NCI-H187 treated with DMSO at 0.1 percent for 48 hours (cell line): ENCODE data around the gene CSE1L.
"Not testable (repeated sequence)": the region's sequence is repeated elsewhere in the genome, so short reads cannot be mapped to it uniquely, and the experiment has no call there.

Experiments used
- DNase-seq: peaks from one replicate; lab custom pipeline; 2025; lab: John Stamatoyannopoulos, UW

The CSE1L gene

GRCh38 chr20:49063279-49063678, 17.2 kb downstream of the CSE1L start:
- no peak for DNase-seq

- no peak for DNase-seq
Measured at GRCh38 chr20:49074521-49074920, 28.4 kb downstream of the CSE1L start.

- DNase-seq = no peak
Measured at GRCh38 chr20:49078310-49078709, 32.2 kb downstream of the CSE1L start.

GRCh38 chr20:49082295-49082694, 36.2 kb downstream of the CSE1L start:
- DNase-seq = not testable (repeated sequence)

GRCh38 chr20:49091104-49091503, 45.0 kb downstream of the CSE1L start:
- no peak for DNase-seq

- no peak for DNase-seq
Measured at GRCh38 chr20:49091762-49092161, 45.6 kb downstream of the CSE1L start.

GRCh38 chr20:49096203-49096730, 50.2 kb downstream of the CSE1L start:
- DNase-seq = no peak

GRCh38 chr20:49097159-49097558, 51.0 kb downstream of the CSE1L start:
- DNase-seq = no peak

GRCh38 chr20:49098136-49098535, 52.0 kb downstream of the CSE1L start:
- no peak for DNase-seq

GRCh38 chr20:49099011-49099410, 52.9 kb downstream of the CSE1L start:
- DNase-seq = no peak

GRCh38 chr20:49100292-49100691, 54.2 kb downstream of the CSE1L start:
- DNase-seq = not testable (repeated sequence)

GRCh38 chr20:49100972-49101371, 54.9 kb downstream of the CSE1L start:
- no peak for DNase-seq

GRCh38 chr20:49103019-49103418, 56.9 kb downstream of the CSE1L start:
- no peak for DNase-seq

GRCh38 chr20:49103647-49104364, 57.7 kb downstream of the CSE1L start:
- no peak for DNase-seq

GRCh38 chr20:49104365-49104648, 58.2 kb downstream of the CSE1L start:
- peak; percentile 17 for DNase-seq

GRCh38 chr20:49104979-49105547, 59.0 kb downstream of the CSE1L start:
- not testable (repeated sequence) for DNase-seq

- no peak for DNase-seq
Measured at GRCh38 chr20:49106328-49106727, 60.2 kb downstream of the CSE1L start.

- DNase-seq = no peak
Measured at GRCh38 chr20:49110767-49111694, 64.9 kb downstream of the CSE1L start.

- DNase-seq = no peak
Measured at GRCh38 chr20:49112596-49113274, 66.6 kb downstream of the CSE1L start.

GRCh38 chr20:49115564-49115963, 69.5 kb downstream of the CSE1L start:
- no peak for DNase-seq

- no peak for DNase-seq
Measured at GRCh38 chr20:49118307-49118706, 72.2 kb downstream of the CSE1L start.

- DNase-seq = no peak
Measured at GRCh38 chr20:49119988-49120387, 73.9 kb downstream of the CSE1L start.
